GM19043 (cell line): ENCODE measurements around the gene STK32B.

Experiments
- ATAC-seq: cut with Tn5 transposase; IDR thresholded peaks from one replicate; pipeline ENCODE4 v1.9.1; 2021; ENCODE audit warnings: low read depth; ENCODE audit not compliant: unreplicated experiment

Gene STK32B

DNA sequence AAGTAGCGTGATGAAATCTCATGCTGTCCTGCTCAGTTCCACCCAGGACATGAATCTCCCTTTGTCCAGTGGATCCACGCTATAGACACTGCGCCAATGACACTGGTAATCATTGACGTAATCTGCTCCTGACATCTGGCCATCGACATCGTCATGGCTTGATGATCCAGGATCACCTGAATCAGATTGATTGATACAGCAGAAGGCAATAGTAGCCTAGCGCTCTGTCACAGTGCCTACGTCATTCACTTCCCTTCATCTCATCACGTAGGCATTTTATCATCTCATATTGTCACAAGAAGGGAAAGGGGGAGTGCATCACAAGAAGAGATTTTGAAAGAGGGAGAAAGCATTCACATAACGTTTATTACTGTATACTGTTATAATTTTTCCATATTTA, 68.8 kb downstream of the STK32B start:
- ATAC-seq, result no peak

- no peak for ATAC-seq
Measured at GRCh38 chr4:5120468-5120867, 69.2 kb downstream of the STK32B start.

GRCh38 chr4:5122114-5122513, 70.8 kb downstream of the STK32B start:
- no peak for ATAC-seq

DNA sequence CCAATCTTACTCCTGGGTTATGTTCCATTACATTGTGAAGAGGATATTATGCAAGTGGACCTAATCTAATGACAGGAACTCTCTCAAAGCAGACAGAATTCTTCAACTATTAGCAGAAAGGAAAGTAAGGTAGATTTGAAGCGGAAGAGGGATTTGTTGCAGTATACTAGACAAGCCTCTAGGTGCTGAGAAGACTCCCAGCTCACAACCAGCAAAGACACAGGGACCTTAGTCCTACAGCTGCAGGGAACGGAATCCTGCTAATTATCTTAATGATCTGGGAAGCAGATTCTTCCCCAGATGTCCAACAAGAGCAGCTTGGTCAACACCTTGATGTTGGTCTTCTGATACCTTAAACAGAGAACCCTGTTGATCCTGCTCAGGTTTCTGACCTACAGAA, 73.6 kb downstream of the STK32B start:
- no peak for ATAC-seq

DNA sequence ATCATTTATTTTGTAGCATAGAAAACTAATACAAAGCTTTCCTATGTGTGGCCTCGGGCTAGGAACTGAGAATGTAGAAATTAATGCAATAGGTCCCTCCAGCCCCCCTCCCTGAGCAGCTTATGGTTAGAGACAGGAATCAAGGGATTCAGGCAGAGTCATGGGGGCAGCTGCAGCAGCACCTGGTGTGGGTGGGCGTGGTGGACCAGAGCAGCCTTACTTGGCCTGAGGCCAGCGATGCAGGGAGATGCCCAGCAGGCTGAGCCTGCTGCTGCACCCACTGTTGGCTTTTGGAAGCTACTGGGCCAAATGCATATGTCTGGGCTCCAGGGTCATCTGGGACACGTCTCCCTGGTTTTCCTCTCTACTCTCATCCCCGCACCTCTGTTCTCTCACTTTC, 74.0 kb downstream of the STK32B start:
- no peak for ATAC-seq

DNA sequence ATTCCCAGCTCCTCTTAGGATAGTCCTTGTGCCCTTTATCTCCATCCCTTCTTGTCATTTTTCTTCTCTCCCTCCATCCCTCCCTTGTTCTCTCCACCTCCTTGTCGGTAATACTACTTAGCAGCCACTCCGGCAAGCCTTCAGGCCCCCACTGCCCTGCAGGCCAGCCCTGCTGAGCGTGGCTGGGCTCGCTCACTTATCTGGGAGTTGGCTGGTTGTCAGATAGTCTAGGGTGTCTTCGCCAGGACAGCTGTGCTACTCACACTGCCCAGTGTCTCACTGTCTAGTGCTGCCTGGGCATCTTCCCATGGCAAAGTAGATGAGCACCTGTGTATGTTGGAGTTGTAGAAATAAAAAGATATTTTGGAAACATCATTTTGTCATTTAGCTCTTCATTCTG, 75.0 kb downstream of the STK32B start:
- no peak for ATAC-seq

- no peak for ATAC-seq
Measured at GRCh38 chr4:5126857-5127256, 75.6 kb downstream of the STK32B start.

DNA sequence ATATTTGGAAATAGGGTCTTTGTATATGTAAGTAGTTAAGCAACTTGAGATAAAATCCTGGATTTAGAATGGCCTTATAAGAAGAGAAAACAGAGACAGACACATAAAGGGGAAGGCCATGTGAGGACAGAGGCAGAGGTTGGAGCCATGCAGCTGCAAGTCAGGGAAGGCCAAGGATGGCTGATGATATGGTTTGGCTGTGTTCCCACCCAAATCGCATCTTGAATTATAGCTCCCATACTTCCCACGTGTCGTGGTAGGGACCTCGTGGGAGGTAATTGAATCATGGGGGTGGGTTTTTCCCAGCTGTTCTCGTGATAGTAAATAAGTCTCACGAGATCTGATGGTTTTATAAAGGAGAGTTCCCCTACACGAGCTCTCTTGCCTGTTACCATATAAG, 76.3 kb downstream of the STK32B start:
- no peak for ATAC-seq

GRCh38 chr4:5128569-5128968, 77.3 kb downstream of the STK32B start:
- no peak for ATAC-seq

DNA sequence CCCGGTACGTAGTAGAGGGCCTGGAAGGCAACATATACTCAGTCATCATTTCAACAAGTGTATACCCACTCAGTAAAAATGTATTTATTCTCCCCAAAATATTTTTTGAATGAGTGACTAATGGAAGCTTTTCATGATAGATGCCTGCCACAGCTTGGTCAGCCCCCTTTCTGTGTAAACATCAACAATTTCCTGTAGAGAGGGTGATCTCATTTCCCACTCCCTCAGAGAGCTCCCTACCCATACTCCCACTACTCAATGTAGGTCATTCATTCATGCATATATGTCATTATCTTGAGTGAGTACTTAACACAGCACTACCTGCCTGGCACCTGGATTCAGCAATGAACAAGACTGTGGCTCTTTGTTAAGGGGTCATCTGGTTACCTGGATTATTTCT, 81.9 kb downstream of the STK32B start:
- ATAC-seq, result no peak

- no peak for ATAC-seq
Measured at GRCh38 chr4:5133933-5134594, 82.8 kb downstream of the STK32B start.

GRCh38 chr4:5134620-5135019, 83.3 kb downstream of the STK32B start:
- ATAC-seq, result no peak

GRCh38 chr4:5137226-5137625, 85.9 kb downstream of the STK32B start:
- ATAC-seq, result no peak

GRCh38 chr4:5137927-5138326, 86.6 kb downstream of the STK32B start:
- no peak for ATAC-seq

GRCh38 chr4:5138389-5138788, 87.1 kb downstream of the STK32B start:
- ATAC-seq, result no peak

GRCh38 chr4:5139141-5139540, 87.9 kb downstream of the STK32B start:
- no peak for ATAC-seq

DNA sequence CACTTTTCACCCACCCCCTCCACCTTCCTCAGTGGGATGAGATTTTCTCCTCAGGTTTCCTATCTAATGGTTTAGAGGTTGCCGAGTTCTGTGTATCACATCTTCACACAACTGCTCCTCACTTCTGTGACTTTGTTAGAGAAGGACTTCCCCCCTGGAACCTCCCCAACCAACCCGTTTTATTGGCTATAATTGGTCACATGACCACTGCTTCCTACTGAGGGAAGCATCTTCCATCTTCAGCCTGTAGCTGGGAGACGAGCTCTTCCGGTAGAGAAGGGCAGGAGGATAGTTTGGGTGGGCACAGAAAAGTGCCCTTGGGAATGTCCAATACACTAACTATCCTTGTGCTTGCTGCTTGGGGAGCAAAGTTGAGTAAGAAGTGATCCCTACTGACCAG, 90.5 kb downstream of the STK32B start:
- no peak for ATAC-seq

DNA sequence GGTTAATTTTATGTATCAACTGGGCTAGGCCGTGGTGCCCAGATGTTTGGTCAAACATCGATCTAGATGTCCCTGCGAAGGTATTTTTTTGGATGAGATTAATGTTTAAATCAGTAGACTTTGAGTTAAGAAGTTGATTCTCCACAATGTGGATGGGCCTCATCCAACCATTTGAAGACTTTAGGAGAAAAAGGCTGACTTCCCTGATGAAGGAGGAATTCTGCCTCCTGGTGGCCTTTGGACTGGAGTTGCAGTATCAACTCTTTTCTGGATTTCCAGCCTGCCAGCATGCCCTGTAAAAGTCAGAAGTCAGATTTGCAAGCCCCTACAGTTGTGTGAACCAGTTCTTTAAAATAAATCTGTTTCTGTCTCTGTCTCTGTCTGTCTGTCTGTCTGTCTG, 91.4 kb downstream of the STK32B start:
- ATAC-seq, result no peak

DNA sequence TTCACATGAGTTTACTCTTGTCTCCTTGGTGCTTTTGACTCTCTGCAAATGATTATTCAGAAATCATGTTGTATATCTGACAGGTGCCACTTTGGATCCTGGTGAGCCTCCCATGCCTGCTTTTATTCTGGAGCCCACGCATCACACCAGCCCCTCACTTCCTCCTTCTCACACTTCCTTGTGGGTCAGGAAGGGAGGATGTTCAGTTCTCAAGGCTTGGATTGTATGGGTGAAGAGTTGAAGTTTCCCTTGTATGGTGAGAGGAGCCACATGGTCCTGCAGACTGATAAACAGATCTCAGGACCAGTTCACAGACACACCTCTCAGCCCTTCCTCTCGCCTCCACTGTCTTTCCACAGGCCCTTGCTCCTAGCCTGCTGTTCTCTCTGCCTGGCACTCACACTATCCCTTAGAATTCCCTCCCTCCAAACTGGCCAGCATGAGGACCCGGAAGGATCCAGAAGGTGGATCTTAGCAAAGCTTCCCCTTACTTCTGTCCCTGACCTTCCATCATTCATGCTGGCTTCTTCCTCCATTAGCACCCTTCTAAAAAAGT, 92.1 kb downstream of the STK32B start:
- no peak for ATAC-seq

DNA sequence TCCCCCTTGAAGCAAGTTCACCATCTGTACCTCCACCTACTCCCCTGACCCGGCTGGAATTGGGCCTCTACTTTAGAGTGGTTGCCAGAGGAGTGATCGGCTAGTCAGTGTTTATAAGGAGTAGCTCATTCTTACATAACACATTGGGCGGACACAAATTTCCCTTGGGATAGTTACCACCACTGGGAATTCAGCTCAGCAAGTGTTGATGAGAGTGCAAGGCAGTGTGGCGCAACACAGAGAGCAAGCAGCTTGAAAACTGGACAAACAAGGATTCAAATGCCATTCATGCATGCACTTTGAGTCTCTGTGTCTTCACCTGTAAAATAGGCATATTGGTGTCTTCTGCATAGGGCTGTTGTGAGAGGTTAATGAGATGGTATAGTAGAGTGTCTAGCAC, 92.7 kb downstream of the STK32B start:
- ATAC-seq, result no peak

- ATAC-seq, result no peak
Measured at GRCh38 chr4:5144384-5144783, 93.1 kb downstream of the STK32B start.

GRCh38 chr4:5146248-5146647, 95.0 kb downstream of the STK32B start:
- no peak for ATAC-seq

- ATAC-seq, result no peak
Measured at GRCh38 chr4:5152521-5152920, 101.2 kb downstream of the STK32B start.
